ENCODE data around the gene ENC1. TPM values are rescaled to one million over a fixed set of nuclear protein-coding genes. Genes with fewer than 3 reads are reported as not detected.
A peak's percentile ranks its signal among the peaks of the same experiment; 100 is the strongest.

ENC1 gene
- total RNA-seq, 1 experiment from 2014 or later, result 7.9 TPM

- peak; percentile 75 for DNase-seq (ENCODE audit: low spot score)
- H3K4me1 ChIP-seq (ENCODE audit: insufficient read depth, low read length, poor library complexity, severe bottlenecking), result no peaks in the 10 kb centered on the region
- POLR2A ChIA-PET (ENCODE audit: low non-redundant PET), result no interaction called here
- no TSS peak for BruUV-seq (replicated peaks)
- CTCF ChIA-PET, result interaction anchor here (1.1 kb wide), 1 partner anchor 1058 kb away, joined by 3 read pairs; no protein-coding TSS in a partner anchor
- intact Hi-C loops (cut with micrococcal nuclease; ENCODE audit: unreplicated experiment), result loop anchor here (1.0 to 10.0 kb wide), 4 partner anchors 354 to 1058 kb away; no protein-coding TSS in a partner anchor
- no peaks in the 10 kb centered on the region for H3K36me3 ChIP-seq (ENCODE audit: insufficient read depth, low read length, poor library complexity, severe bottlenecking)
- TF ChIP-seq, protein P1, sequence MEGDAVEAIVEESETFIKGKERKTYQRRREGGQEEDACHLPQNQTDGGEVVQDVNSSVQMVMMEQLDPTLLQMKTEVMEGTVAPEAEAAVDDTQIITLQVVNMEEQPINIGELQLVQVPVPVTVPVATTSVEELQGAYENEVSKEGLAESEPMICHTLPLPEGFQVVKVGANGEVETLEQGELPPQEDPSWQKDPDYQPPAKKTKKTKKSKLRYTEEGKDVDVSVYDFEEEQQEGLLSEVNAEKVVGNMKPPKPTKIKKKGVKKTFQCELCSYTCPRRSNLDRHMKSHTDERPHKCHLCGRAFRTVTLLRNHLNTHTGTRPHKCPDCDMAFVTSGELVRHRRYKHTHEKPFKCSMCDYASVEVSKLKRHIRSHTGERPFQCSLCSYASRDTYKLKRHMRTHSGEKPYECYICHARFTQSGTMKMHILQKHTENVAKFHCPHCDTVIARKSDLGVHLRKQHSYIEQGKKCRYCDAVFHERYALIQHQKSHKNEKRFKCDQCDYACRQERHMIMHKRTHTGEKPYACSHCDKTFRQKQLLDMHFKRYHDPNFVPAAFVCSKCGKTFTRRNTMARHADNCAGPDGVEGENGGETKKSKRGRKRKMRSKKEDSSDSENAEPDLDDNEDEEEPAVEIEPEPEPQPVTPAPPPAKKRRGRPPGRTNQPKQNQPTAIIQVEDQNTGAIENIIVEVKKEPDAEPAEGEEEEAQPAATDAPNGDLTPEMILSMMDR (conservative IDR thresholded peaks at IDR 0.05; ENCODE audit: low read depth, low read length), result peak; percentile 74
- no peak for TF ChIP-seq EZH2 (IDR thresholded peaks at IDR 0.05; ENCODE audit: borderline replicate concordance, low read depth, low read length, poor library complexity, severe bottlenecking)
- H3K9me3 ChIP-seq (ENCODE audit: low read depth, low read length, poor library complexity, severe bottlenecking), result no peaks in the 10 kb centered on the region
- peaks cover 9% of the 10 kb centered on the region for H3K27me3 ChIP-seq (replicated peaks; ENCODE audit: insufficient read depth, low read depth, low read length, poor library complexity)
- H3K4me3 ChIP-seq (ENCODE audit: low read depth, low read length, poor library complexity, severe bottlenecking), result no peak overlapping the region
- H3K27ac ChIP-seq (ENCODE audit: low read depth, low read length, poor library complexity, severe bottlenecking), result no peak overlapping the region
These were observed 8.3 kb upstream of the ENC1 start for GRCh38 chr5:74648835-74649293.

DNA sequence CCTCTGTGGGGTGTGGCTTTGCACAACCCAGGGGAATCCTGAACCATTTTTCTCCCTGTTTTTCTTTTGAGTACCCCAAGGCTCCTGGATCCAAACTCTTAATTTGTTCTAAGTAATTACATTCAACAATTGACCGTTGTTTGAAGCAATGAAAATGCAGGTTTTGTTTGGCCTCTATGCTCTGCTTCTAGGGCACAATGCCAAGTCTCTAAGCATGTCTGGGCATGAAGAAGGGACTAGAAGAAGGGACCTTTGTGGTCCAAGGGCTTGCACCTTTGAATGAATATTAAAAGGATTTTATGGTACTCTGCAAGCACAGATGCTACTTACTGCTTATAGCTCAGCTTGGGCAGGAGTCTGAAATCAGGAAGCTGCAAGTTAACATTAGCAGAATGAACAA is 6.6 kb upstream of the ENC1 start:
- Histone ChIP-seq H3K9me3 (ENCODE audit: low read depth, low read length, poor library complexity, severe bottlenecking) (no peaks in the 10 kb centered on the region), H3K4me1 (ENCODE audit: insufficient read depth, low read length, poor library complexity, severe bottlenecking) (peaks cover 9% of the 10 kb centered on the region), H3K27ac (ENCODE audit: low read depth, low read length, poor library complexity, severe bottlenecking) (no peak overlapping the region), H3K36me3 (ENCODE audit: insufficient read depth, low read length, poor library complexity, severe bottlenecking) (no peaks in the 10 kb centered on the region), H3K27me3 (replicated peaks; ENCODE audit: insufficient read depth, low read depth, low read length, poor library complexity) (peaks cover 9% of the 10 kb centered on the region), H3K4me3 (ENCODE audit: low read depth, low read length, poor library complexity, severe bottlenecking) (no peak overlapping the region)
- no TSS peak for BruUV-seq (replicated peaks)
- DNase-seq (ENCODE audit: low spot score), result no peak
- POLR2A ChIA-PET (ENCODE audit: low non-redundant PET), result no interaction called here
- CTCF ChIA-PET, result interaction anchor here (1.8 kb wide), 1 partner anchor 744 kb away, joined by 10 read pairs; no protein-coding TSS in a partner anchor
- intact Hi-C loops (cut with micrococcal nuclease; ENCODE audit: unreplicated experiment), result loop anchor here (10.0 kb wide), 2 partner anchors 352 to 522 kb away; no protein-coding TSS in a partner anchor
- TF ChIP-seq, protein P1 (conservative IDR thresholded peaks at IDR 0.05; ENCODE audit: low read depth, low read length), result no peak
- TF ChIP-seq EZH2 (IDR thresholded peaks at IDR 0.05; ENCODE audit: borderline replicate concordance, low read depth, low read length, poor library complexity, severe bottlenecking), result no peak

DNA sequence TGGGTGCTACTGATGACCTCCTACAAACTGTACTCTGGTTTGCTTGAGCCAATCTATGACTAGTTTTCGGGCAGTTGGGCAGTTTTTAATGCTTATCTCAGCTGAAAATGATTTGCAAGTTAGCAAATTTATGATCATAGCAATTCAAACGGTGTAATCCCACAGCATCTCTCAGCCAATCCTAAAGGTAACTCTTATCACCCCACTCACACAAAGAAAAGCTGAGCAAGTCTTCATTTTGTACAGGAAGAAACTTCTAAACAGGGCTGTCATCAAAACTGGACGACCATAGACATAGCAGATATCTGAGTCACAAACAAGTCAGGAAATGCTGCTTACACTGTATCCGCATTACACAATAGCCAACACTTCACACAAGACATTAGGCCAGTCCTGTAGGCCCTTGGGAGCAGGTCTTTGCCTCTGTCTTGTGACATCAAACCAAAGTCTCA is 2.6 kb upstream of the ENC1 start:
- H3K27me3 ChIP-seq (replicated peaks; ENCODE audit: insufficient read depth, low read depth, low read length, poor library complexity), result no peaks in the 10 kb centered on the region
- H3K4me1 ChIP-seq (ENCODE audit: insufficient read depth, low read length, poor library complexity, severe bottlenecking), result peaks cover 28% of the 10 kb centered on the region
- ChIA-PET POLR2A (ENCODE audit: low non-redundant PET) (interaction anchor here (0.6 kb wide), 1 partner anchor 756 kb away, joined by 3 read pairs; no protein-coding TSS in a partner anchor), CTCF (no interaction called here)
- intact Hi-C loops (cut with micrococcal nuclease; ENCODE audit: unreplicated experiment), result loop anchor here (2.0 to 10.0 kb wide), 8 partner anchors 211 to 846 kb away; no protein-coding TSS in a partner anchor
- no peak overlapping the region for H3K27ac ChIP-seq (ENCODE audit: low read depth, low read length, poor library complexity, severe bottlenecking)
- no peaks in the 10 kb centered on the region for H3K36me3 ChIP-seq (ENCODE audit: insufficient read depth, low read length, poor library complexity, severe bottlenecking)
- H3K9me3 ChIP-seq (ENCODE audit: low read depth, low read length, poor library complexity, severe bottlenecking), result no peaks in the 10 kb centered on the region
- BruUV-seq (replicated peaks), result no TSS peak
- no peak overlapping the region for H3K4me3 ChIP-seq (ENCODE audit: low read depth, low read length, poor library complexity, severe bottlenecking)
- DNase-seq (ENCODE audit: low spot score), result peak; percentile 92
- no peak for TF ChIP-seq EZH2 (IDR thresholded peaks at IDR 0.05; ENCODE audit: borderline replicate concordance, low read depth, low read length, poor library complexity, severe bottlenecking)
- TF ChIP-seq, protein P1 (conservative IDR thresholded peaks at IDR 0.05; ENCODE audit: low read depth, low read length), result no peak
